GM12878 (cell line): Measurements from ENCODE around the gene GSE1.

Source experiments
- CHD1 ChIP-seq: IDR thresholded peaks from 2 replicates; pipeline ENCODE4 v1.6.1; 2012; ENCODE audit warnings: low read depth, low read length, improper control_type of control experiment
- EP300 ChIP-seq, 2 experiments: fragments of 150-350 bp in 1 of 2; IDR thresholded peaks; 2 replicates each; pipeline ENCODE4 v1.6.1; 2011 to 2012; ENCODE audit warnings: low read depth in 2 of 2, low read length in 2 of 2, borderline replicate concordance in 1 of 2, improper control_type of control experiment in 1 of 2, inconsistent platforms in 1 of 2; ENCODE audit not compliant: control insufficient read depth in 1 of 2
- HDAC6 ChIP-seq: fragments of 200-600 bp; sonication (generic); IDR thresholded peaks from one replicate; pipeline ENCODE4 v1.8.0; 2017; ENCODE audit warnings: antibody characterized with exemption; ENCODE audit not compliant: unreplicated experiment
- POLR2A ChIP-seq: IDR thresholded peaks from 2 replicates; pipeline ENCODE4 v1.6.1; 2011; ENCODE audit warnings: low read depth, mild to moderate bottlenecking, low read length
- POLR2AphosphoS5 ChIP-seq: IDR thresholded peaks from 2 replicates; pipeline ENCODE4 v1.6.1; 2011; ENCODE audit warnings: mild to moderate bottlenecking, low read length, inconsistent platforms
- TF ChIP-seq, protein P1 (sequence below), 3 experiments: IDR thresholded peaks in 2 of 3; conservative IDR thresholded peaks in 1 of 3; 2 replicates each; pipeline ENCODE4 v1.5.1; 2011; ENCODE audit warnings: low read depth in 3 of 3, low read length in 3 of 3, mild to moderate bottlenecking in 3 of 3, control low read depth in 2 of 3, moderate library complexity in 2 of 3, inconsistent platforms in 1 of 3, mixed read lengths in 1 of 3; ENCODE audit not compliant: control insufficient read depth in 2 of 3, insufficient read depth in 1 of 3; ENCODE audit errors: extremely low read depth in 1 of 3

DNA sequence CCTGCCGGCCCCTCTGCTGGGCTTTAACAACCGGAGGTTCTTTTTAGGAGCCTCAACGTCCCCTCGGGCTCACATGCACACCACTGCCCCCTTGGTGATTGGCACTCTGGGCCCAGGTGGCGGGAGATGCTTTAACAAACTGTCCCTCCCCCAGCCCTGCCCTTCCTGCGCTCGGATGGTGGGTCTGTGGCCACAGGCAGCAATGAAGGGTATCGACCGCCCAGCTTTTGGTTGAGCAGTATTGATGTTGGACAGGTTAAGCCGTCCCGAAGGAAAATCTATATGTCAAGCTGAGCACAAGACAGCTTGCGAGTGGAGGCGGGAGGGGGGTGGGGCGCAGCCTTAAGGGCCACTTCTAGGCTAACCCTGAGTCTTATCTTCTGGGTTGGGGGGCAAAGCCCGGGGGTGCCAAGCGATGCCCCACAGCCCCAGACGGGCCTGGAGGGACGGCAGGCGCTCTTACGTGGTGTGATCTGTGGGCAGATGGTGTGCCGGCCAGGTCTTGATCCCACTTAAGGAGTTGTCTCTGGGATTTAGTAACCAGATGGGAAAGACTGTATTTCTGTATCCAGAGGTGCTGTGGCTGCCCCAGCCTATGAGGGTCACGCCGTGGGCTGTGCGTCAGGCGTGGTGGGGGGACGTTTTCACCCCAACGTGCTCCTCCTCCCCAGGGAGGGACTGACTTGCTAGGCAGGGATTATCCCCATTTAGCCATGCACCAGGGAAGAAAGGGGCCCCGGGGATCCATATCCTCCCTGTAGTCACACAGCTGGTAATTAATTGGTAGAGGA is 6.2 kb downstream of the GSE1 start:
- TF ChIP-seq, protein P1, sequence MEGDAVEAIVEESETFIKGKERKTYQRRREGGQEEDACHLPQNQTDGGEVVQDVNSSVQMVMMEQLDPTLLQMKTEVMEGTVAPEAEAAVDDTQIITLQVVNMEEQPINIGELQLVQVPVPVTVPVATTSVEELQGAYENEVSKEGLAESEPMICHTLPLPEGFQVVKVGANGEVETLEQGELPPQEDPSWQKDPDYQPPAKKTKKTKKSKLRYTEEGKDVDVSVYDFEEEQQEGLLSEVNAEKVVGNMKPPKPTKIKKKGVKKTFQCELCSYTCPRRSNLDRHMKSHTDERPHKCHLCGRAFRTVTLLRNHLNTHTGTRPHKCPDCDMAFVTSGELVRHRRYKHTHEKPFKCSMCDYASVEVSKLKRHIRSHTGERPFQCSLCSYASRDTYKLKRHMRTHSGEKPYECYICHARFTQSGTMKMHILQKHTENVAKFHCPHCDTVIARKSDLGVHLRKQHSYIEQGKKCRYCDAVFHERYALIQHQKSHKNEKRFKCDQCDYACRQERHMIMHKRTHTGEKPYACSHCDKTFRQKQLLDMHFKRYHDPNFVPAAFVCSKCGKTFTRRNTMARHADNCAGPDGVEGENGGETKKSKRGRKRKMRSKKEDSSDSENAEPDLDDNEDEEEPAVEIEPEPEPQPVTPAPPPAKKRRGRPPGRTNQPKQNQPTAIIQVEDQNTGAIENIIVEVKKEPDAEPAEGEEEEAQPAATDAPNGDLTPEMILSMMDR (IDR thresholded peaks at IDR 0.05 in 2 of 3, conservative IDR thresholded peaks at IDR 0.05 in 1 of 3; ENCODE audit: control insufficient read depth in 2 of 3, extremely low read depth in 1 of 3, insufficient read depth in 1 of 3, low read depth in 3 of 3, low read length in 3 of 3), result no peak
- TF ChIP-seq CHD1, result no peak
- TF ChIP-seq POLR2A, result no peak
- no peak for TF ChIP-seq EP300 (IDR thresholded peaks at IDR 0.05; ENCODE audit: borderline replicate concordance in 1 of 2, control insufficient read depth in 1 of 2, low read depth in 2 of 2, low read length in 2 of 2)
- no peak for TF ChIP-seq POLR2AphosphoS5
- no peak for TF ChIP-seq HDAC6
